Ovary (tissue), 3 donors: ENCODE results near the gene ATP8B4.

Experiments
- CTCF ChIP-seq, 3 donors: fragments of 450-650 bp in 2 of 3; fragments of 200-600 bp in 1 of 3; IDR thresholded peaks; one replicate each; pipeline versions ENCODE4 v1.5.1 to v1.8.0; 2016 to 2022; ENCODE audit warnings: antibody characterized with exemption in 3 of 3, mild to moderate bottlenecking in 1 of 3
- POLR2A ChIP-seq: fragments of 450-650 bp; IDR thresholded peaks from one replicate; pipeline ENCODE4 v1.6.1; 2017; ENCODE audit warnings: antibody characterized with exemption, mild to moderate bottlenecking, moderate library complexity
- donor health status: DM: no; HTN: no; CAD: no.

GRCh38 chr15:50100486-50100885, 18.5 kb downstream of the ATP8B4 start:
- TF ChIP-seq CTCF (IDR thresholded peaks at IDR 0.05): no peak
- TF ChIP-seq POLR2A: no peak
